H9 (cell line): Measurements from ENCODE around the gene MAP4K1. TPM values are rescaled to one million over a fixed set of nuclear protein-coding genes. Genes with fewer than 3 reads are reported as not detected.

Source experiments
- DNase-seq: peaks from one replicate; pipeline ENCODE4 v3.0.0-alpha.2; 2017
- H2AFZ ChIP-seq: one replicate; pipeline ENCODE4 v1.6.1; 2013; ENCODE audit warnings: mild to moderate bottlenecking, low read length, control low read depth, moderate library complexity
- H2AK5ac ChIP-seq: 2 replicates; pipeline ENCODE4 v1.6.1; 2013; ENCODE audit warnings: low read length, control low read depth, mixed read lengths; ENCODE audit not compliant: insufficient read length
- H2BK120ac ChIP-seq: one replicate; pipeline ENCODE4 v1.6.1; 2013; ENCODE audit warnings: low read depth, mild to moderate bottlenecking, low read length, control low read depth, inconsistent platforms; ENCODE audit not compliant: poor library complexity, severe bottlenecking
- H2BK12ac ChIP-seq: 2 replicates; pipeline ENCODE4 v1.6.1; 2013; ENCODE audit warnings: low read length, control low read depth, mixed read lengths, low read depth; ENCODE audit not compliant: insufficient read length
- H2BK15ac ChIP-seq: 2 replicates; pipeline ENCODE4 v1.6.1; 2013; ENCODE audit warnings: low read depth, low read length, control low read depth
- H2BK20ac ChIP-seq: one replicate; pipeline ENCODE4 v1.6.1; 2013; ENCODE audit warnings: low read depth, mild to moderate bottlenecking, low read length, control low read depth, inconsistent platforms; ENCODE audit not compliant: poor library complexity, severe bottlenecking
- H2BK5ac ChIP-seq: 2 replicates; pipeline ENCODE4 v1.6.1; 2013; ENCODE audit warnings: low read length, control low read depth, mixed read lengths; ENCODE audit not compliant: insufficient read length
- H3K14ac ChIP-seq: 2 replicates; pipeline ENCODE4 v1.6.1; 2013; ENCODE audit warnings: low read length, control low read depth; ENCODE audit not compliant: insufficient read depth
- H3K18ac ChIP-seq: 2 replicates; pipeline ENCODE4 v1.6.1; 2013; ENCODE audit warnings: low read depth, mild to moderate bottlenecking, mixed read lengths, low read length, control low read depth; ENCODE audit not compliant: insufficient read length
- H3K23ac ChIP-seq: 2 replicates; pipeline ENCODE4 v1.6.1; 2013; ENCODE audit warnings: low read length, control low read depth, mixed read lengths, low read depth; ENCODE audit not compliant: insufficient read length
- H3K23me2 ChIP-seq: 2 replicates; pipeline ENCODE4 v1.6.1; 2013; ENCODE audit warnings: low read depth, mild to moderate bottlenecking, mixed read lengths, low read length, control low read depth; ENCODE audit not compliant: insufficient read length, poor library complexity, severe bottlenecking
- H3K27ac ChIP-seq: 2 replicates; pipeline ENCODE4 v1.5.1; 2013; ENCODE audit warnings: low read length, control low read depth, mixed read lengths, low read depth; ENCODE audit not compliant: insufficient read length
- H3K27me3 ChIP-seq: 2 replicates; pipeline ENCODE4 v1.6.1; 2013; ENCODE audit warnings: low read length, control low read depth, inconsistent platforms; ENCODE audit not compliant: insufficient read depth
- H3K4ac ChIP-seq: 2 replicates; pipeline ENCODE4 v1.6.1; 2013; ENCODE audit warnings: low read depth, mild to moderate bottlenecking, control low read depth, inconsistent platforms, low read length, moderate library complexity
- H3K4me1 ChIP-seq: 2 replicates; pipeline ENCODE4 v1.6.1; 2013; ENCODE audit warnings: low read length, control low read depth, inconsistent platforms; ENCODE audit not compliant: insufficient read depth
- H3K4me2 ChIP-seq: 2 replicates; pipeline ENCODE4 v1.6.1; 2013; ENCODE audit warnings: low read length, control low read depth, mixed read lengths; ENCODE audit not compliant: insufficient read length, insufficient read depth
- H3K56ac ChIP-seq: 2 replicates; pipeline ENCODE4 v1.6.1; 2013; ENCODE audit warnings: low read depth, mild to moderate bottlenecking, mixed read lengths, low read length, control low read depth; ENCODE audit not compliant: insufficient read length
- H3K79me1 ChIP-seq: 2 replicates; pipeline ENCODE4 v1.6.1; 2013; ENCODE audit warnings: low read depth, mild to moderate bottlenecking, moderate library complexity, low read length, control low read depth, inconsistent platforms; ENCODE audit not compliant: insufficient read depth, poor library complexity, severe bottlenecking
- H3K79me2 ChIP-seq: 2 replicates; pipeline ENCODE4 v1.6.1; 2013; ENCODE audit warnings: low read length, control low read depth, inconsistent platforms; ENCODE audit not compliant: insufficient read depth
- H3K9ac ChIP-seq: 2 replicates; pipeline ENCODE4 v1.6.1; 2013; ENCODE audit warnings: low read length, control low read depth, mixed read lengths; ENCODE audit not compliant: insufficient read length; ENCODE audit errors: extremely low read depth
- H3K9me3 ChIP-seq: one replicate; pipeline ENCODE4 v1.6.1; 2013; ENCODE audit warnings: low read depth, low read length, inconsistent platforms; ENCODE audit not compliant: control insufficient read depth
- H3T11ph ChIP-seq: one replicate; pipeline ENCODE4 v1.6.1; 2013; ENCODE audit warnings: mild to moderate bottlenecking, low read length, control low read depth, inconsistent platforms
- H4K20me1 ChIP-seq: one replicate; pipeline ENCODE4 v1.6.1; 2013; ENCODE audit not compliant: control insufficient read depth, insufficient read length, insufficient read depth
- H4K5ac ChIP-seq: 2 replicates; pipeline ENCODE4 v1.6.1; 2013; ENCODE audit warnings: low read depth, mild to moderate bottlenecking, mixed read lengths, low read length, control low read depth; ENCODE audit not compliant: insufficient read length
- H4K8ac ChIP-seq: replicated peaks from 2 replicates; pipeline ENCODE4 v1.6.1; 2013; ENCODE audit warnings: low read length, control low read depth, mixed read lengths, low read depth; ENCODE audit not compliant: insufficient read length
- H4K91ac ChIP-seq: 2 replicates; pipeline ENCODE4 v1.6.1; 2013; ENCODE audit warnings: low read depth, mild to moderate bottlenecking, moderate library complexity, mixed read lengths, low read length, control low read depth; ENCODE audit not compliant: insufficient read length
- H3K27ac Mint-ChIP-seq, 3 experiments: 2 replicates in 2 of 3; 3 replicates in 1 of 3; pipeline ENCODE4 v1.8.0; 2020 to 2021; ENCODE audit warnings: mixed read lengths in 3 of 3, mild to moderate bottlenecking in 1 of 3, moderate library complexity in 1 of 3
- H3K27me3 Mint-ChIP-seq: 2 replicates; pipeline ENCODE4 v1.8.0; 2021; ENCODE audit warnings: low read depth, mild to moderate bottlenecking, moderate library complexity, mixed read lengths
- H3K36me3 Mint-ChIP-seq, 3 experiments: 2 replicates in 2 of 3; 3 replicates in 1 of 3; pipeline ENCODE4 v1.8.0; 2020 to 2021; ENCODE audit warnings: low read depth in 3 of 3, mixed read lengths in 3 of 3; ENCODE audit not compliant: insufficient read depth in 1 of 3
- H3K4me1 Mint-ChIP-seq, 2 experiments: 2 replicates each; pipeline ENCODE4 v1.8.0; 2020; ENCODE audit warnings: mixed read lengths in 2 of 2
- H3K4me3 Mint-ChIP-seq, 2 experiments: 2 replicates in 1 of 2; 3 replicates in 1 of 2; pipeline ENCODE4 v1.8.0; 2020 to 2021; ENCODE audit warnings: mild to moderate bottlenecking in 2 of 2, mixed read lengths in 2 of 2, moderate library complexity in 1 of 2
- H3K9me3 Mint-ChIP-seq, 2 experiments: 2 replicates in 1 of 2; 3 replicates in 1 of 2; pipeline ENCODE4 v1.8.0; 2020; ENCODE audit warnings: mild to moderate bottlenecking in 2 of 2, mixed read lengths in 2 of 2, moderate library complexity in 1 of 2
- CTCF ChIP-seq: fragments of 200-600 bp; sonication (generic); conservative IDR thresholded peaks from 3 replicates; pipeline ENCODE4 v1.8.0; 2021; ENCODE audit warnings: antibody characterized with exemption, mild to moderate bottlenecking
- WGBS: extraction: QIAGEN DNeasy Blood & Tissue Kit; methylation state at CpG from one replicate; pipeline ENCODE4 v1.1.7; 2013; ENCODE audit warnings: missing lambda C conversion rate, low lambda C conversion rate, mixed read lengths; ENCODE audit not compliant: insufficient read length; ENCODE audit errors: extremely low coverage; 5-methylcytosine and 5-hydroxymethylcytosine counted together
- total RNA-seq: library from RNA; stranded (reverse); gene quantifications from 2 replicates; pipeline ENCODE4 v1.2.1, GENCODE V29; 2021

MAP4K1 gene
- total RNA-seq, 1 experiment from 2014 or later, result 31.1 TPM

DNA sequence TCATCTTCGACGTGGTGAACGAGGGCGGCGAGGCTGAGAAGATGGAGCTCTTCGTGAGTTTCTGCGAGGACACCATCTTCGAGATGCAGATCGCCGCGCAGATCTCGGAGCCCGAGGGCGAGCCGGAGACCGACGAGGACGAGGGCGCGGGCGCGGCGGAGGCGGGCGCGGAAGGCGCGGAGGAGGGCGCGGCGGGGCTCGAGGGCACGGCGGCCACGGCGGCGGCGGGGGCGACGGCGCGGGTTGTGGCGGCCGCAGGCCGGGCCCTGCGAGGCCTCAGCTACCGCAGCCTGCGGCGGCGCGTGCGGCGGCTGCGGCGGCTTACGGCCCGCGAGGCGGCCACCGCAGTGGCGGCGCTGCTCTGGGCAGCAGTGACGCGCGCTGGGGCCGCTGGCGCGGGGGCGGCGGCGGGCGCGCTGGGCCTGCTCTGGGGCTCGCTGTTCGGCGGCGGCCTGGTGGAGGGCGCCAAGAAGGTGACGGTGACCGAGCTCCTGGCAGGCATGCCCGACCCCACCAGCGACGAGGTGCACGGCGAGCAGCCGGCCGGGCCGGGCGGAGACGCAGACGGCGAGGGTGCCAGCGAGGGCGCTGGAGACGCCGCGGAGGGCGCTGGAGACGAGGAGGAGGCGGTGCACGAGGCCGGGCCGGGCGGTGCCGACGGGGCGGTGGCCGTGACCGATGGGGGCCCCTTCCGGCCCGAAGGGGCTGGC, 52.6 kb downstream of the MAP4K1 start:
- Mint-ChIP-seq H3K9me3 (no peaks in the 10 kb centered on the region), H3K36me3 (peaks cover 21 to 33% (median 21%) of the 10 kb centered on the region in 3 experiments), H3K27ac (no peak overlapping the region), H3K4me1 (no peaks in the 10 kb centered on the region), H3K4me3 (no peak overlapping the region), H3K27me3 (peaks cover 2% of the 10 kb centered on the region; the same call in 1 of the 2 replicates)
- Histone ChIP-seq H3K27ac (no peak overlapping the region), H3K9me3 (no peaks in the 10 kb centered on the region), H3K18ac (no peak overlapping the region), H2BK20ac (no peak overlapping the region), H3K27me3 (no peaks in the 10 kb centered on the region), H4K20me1 (peaks cover 2% of the 10 kb centered on the region), H2BK5ac (no peak overlapping the region), H3K9ac (no peak overlapping the region), H3K79me2 (no peaks in the 10 kb centered on the region), H3T11ph (no peak overlapping the region), H3K14ac (no peak overlapping the region), H2BK12ac (no peak overlapping the region), H4K8ac (no peak overlapping the region), H2AK5ac (no peak overlapping the region), H2BK15ac (no peak overlapping the region), H3K23ac (no peak overlapping the region), H4K91ac (no peak overlapping the region), H2AFZ (no peak overlapping the region), H3K79me1 (no peaks in the 10 kb centered on the region), H3K23me2 (no peaks in the 10 kb centered on the region), H3K4me2 (no peak overlapping the region), H2BK120ac (no peak overlapping the region), H4K5ac (no peak overlapping the region), H3K56ac (no peak overlapping the region), H3K4ac (no peak overlapping the region), H3K4me1 (no peaks in the 10 kb centered on the region)
- no peak for TF ChIP-seq CTCF
- no CpG with 5 or more reads among the region's 111 CpGs for WGBS
- peak; percentile 47 for DNase-seq
